Stimulated activated CD4-positive, alpha-beta T cell treated with anti-CD3 and anti-CD28 coated beads, Interleukin-4, amount 100 ng/mL, for 1 hour (primary cell): ENCODE measurements around the gene ATP9A.
"Not testable (repeated sequence)": the region's sequence is repeated elsewhere in the genome, so short reads cannot be mapped to it uniquely, and the experiment has no call there.

Source experiments
- DNase-seq: peaks from one replicate; pipeline ENCODE4 v3.0.0-alpha.2; 2020

The ATP9A gene

GRCh38 chr20:51691703-51692102 lies 76.5 kb downstream of the ATP9A start:
- DNase-seq = no peak

GRCh38 chr20:51688600-51689244 lies 79.5 kb downstream of the ATP9A start:
- no peak for DNase-seq

- DNase-seq = no peak
Measured at GRCh38 chr20:51687630-51688029, 80.6 kb downstream of the ATP9A start.

- DNase-seq = no peak
Measured at GRCh38 chr20:51687108-51687507, 81.1 kb downstream of the ATP9A start.

- DNase-seq = not testable (repeated sequence)
Measured at GRCh38 chr20:51685494-51685893, 82.7 kb downstream of the ATP9A start.

- no peak for DNase-seq
Measured at GRCh38 chr20:51680067-51680749, 88.0 kb downstream of the ATP9A start.

GRCh38 chr20:51679254-51679921 lies 88.8 kb downstream of the ATP9A start:
- no peak for DNase-seq

- no peak for DNase-seq
Measured at GRCh38 chr20:51678026-51678697, 90.0 kb downstream of the ATP9A start.

- no peak for DNase-seq
Measured at GRCh38 chr20:51668947-51669346, 99.2 kb downstream of the ATP9A start.

GRCh38 chr20:51668515-51668914 lies 99.7 kb downstream of the ATP9A start:
- DNase-seq = no peak

GRCh38 chr20:51667491-51667890 lies 100.7 kb downstream of the ATP9A start:
- no peak for DNase-seq

GRCh38 chr20:51667002-51667408 lies 101.2 kb downstream of the ATP9A start:
- DNase-seq = no peak

GRCh38 chr20:51666126-51666525 lies 102.1 kb downstream of the ATP9A start:
- DNase-seq = no peak

GRCh38 chr20:51665543-51666118 lies 102.6 kb downstream of the ATP9A start:
- DNase-seq = no peak

GRCh38 chr20:51661609-51662178 lies 106.5 kb downstream of the ATP9A start:
- DNase-seq = peak; percentile 17

GRCh38 chr20:51660672-51661608 lies 107.2 kb downstream of the ATP9A start:
- DNase-seq = no peak

- no peak for DNase-seq
Measured at GRCh38 chr20:51659491-51660050, 108.6 kb downstream of the ATP9A start.

- no peak for DNase-seq
Measured at GRCh38 chr20:51656726-51657260, 111.4 kb downstream of the ATP9A start.

- DNase-seq = not testable (repeated sequence)
Measured at GRCh38 chr20:51656089-51656488, 112.1 kb downstream of the ATP9A start.

- DNase-seq = no peak
Measured at GRCh38 chr20:51654495-51654894, 113.7 kb downstream of the ATP9A start.

- no peak for DNase-seq
Measured at GRCh38 chr20:51654060-51654459, 114.1 kb downstream of the ATP9A start.
